HG02678 (cell line): Measurements from ENCODE around the gene FMO4.
"Not testable (repeated sequence)": the region's sequence is repeated elsewhere in the genome, so short reads cannot be mapped to it uniquely, and the experiment has no call there.

ENCODE experiments used
- ATAC-seq: cut with Tn5 transposase; IDR thresholded peaks from one replicate; pipeline ENCODE4 v1.9.1; 2021; ENCODE audit warnings: mild to moderate bottlenecking, moderate library complexity; ENCODE audit not compliant: unreplicated experiment

FMO4 gene

GRCh38 chr1:171313835-171314320, at the start of gene FMO4:
TSS of gene FMO4 (plus strand) at chr1:171314183. CDS start at chr1:171319826, 5,643 bp downstream.
- ATAC-seq, result peak; percentile 100

- ATAC-seq, result no peak
Measured at GRCh38 chr1:171265686-171266085, 48.3 kb upstream of the FMO4 start.

- no peak for ATAC-seq
Measured at GRCh38 chr1:171266930-171267329, 47.1 kb upstream of the FMO4 start.

DNA sequence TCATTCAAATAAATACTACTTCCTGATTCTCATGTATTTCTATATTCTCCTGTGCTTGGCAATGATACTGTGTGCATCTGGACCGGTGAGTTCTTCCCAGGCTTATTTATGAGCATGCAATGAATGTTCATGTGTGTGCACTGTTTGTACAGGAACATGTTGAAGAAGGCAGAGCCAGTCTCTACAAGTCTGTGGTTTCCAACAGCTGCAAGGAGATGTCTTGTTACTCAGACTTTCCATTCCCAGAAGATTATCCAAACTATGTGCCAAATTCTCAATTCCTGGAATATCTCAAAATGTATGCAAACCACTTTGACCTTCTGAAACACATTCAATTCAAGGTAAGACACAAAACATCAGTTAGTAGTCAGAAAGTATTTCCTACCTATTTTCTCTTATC, 46.6 kb upstream of the FMO4 start:
- no peak for ATAC-seq

GRCh38 chr1:171270806-171271205, 43.2 kb upstream of the FMO4 start:
- ATAC-seq, result no peak

DNA sequence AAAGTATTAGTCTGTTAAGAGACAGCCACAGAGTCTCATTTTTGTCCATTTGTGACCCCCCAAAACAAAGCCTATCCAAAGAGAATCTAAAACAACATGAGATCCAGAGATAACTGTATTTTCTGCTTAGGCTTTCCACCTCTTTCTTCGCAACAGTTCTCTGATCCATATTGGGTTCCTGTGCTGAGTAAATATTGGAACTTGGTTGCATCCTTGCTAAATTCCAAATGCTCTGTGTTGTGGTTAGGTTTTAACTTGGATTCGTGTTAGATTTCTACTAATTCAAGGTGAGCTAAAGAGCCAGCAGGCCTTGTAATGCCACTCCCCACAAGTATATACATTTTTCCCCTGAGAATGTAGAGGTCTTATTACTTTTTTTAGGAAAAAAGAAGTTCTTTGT, 36.4 kb upstream of the FMO4 start:
- no peak for ATAC-seq

GRCh38 chr1:171279234-171279633, 34.7 kb upstream of the FMO4 start:
- no peak for ATAC-seq

DNA sequence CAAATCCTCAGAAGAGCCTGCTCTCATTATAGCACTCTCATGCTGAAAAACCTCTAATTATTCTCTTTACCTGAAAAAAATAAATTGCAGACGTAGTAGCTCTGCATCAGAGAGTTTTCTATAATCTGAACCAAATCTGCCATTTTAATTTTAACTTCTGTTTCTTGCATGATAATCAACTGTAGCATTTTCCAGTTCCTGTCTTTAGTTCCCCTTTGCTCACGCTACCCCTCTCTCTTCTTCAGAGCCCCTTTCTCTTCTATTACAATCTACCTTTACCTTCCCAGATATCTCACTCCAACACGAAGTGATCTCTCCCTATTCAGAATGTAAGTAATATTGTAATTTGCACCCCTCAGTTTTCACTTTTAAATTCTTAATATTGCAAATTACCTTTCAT, 34.3 kb upstream of the FMO4 start:
- no peak for ATAC-seq

- no peak for ATAC-seq
Measured at GRCh38 chr1:171280599-171280998, 33.4 kb upstream of the FMO4 start.

DNA sequence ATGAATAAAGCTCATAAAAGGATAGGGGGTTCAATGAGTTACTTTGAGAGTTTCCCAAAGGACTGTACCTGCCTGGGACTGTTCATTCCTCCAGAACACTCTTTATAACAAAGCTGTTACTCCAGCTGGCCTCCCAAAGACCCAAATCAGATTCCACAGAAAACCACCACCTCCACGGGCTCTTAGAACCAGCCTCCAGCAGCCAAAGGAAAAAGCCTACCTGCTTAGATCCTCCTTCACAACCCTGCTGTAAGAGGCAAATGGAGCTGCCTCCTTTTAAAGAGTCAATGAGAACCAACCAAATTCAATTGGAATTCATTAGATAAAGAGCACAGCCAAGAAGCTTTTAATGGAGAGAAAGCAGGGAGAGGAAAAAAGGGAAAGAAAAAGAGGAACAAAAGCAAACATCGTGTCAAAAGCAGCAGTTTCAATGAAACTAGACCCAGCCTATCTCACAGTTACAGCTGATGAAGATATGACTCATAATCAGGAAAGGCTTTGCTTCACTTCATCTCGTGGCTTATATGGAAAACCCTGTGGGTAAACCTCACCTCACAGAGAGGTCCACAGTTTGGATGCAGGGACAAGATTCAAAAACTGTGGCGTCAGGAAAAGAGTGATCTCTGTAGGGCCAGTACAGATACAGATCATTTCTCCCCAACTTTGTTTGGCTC, 27.8 kb upstream of the FMO4 start:
- peak; percentile 76 for ATAC-seq

DNA sequence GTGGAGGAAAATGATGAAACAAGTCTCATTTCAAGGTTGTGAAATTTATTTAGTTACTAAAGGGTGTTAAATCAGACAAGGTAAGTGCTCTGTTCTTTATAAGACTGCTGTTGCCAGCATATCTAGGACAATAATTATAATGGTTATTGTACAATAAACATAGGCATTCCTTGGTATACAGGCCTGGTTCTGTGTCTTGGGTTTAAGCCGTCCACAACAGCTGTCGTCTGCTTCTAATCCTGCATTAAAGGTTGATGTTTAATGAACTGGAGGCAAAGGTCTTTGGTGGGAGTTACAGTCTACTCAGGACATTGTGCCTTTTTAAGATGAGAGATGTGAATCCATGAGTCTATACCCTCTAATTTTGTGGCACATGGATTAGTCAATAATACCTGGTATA, 23.4 kb upstream of the FMO4 start:
- ATAC-seq, result no peak

GRCh38 chr1:171292799-171293198, 21.2 kb upstream of the FMO4 start:
- no peak for ATAC-seq

DNA sequence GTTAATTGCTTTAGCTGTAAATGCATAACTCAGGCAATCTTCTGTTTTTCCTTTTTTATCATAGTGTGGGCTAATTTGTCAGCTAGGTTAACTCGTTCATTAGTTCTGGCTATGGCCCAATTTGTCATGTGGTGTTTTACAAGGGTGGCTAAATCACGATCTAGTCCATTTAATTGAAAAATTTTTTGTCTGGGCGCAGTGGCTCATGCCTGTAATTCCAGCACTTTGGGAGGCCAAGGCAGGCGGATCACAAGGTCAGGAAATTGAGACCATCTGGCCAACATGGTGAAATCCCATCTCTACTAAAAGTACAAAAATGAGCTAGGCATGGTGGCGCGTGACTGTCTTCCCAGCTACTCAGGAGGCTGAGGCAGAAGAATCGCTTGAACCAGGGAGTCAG, 18.6 kb upstream of the FMO4 start:
- ATAC-seq, result not testable (repeated sequence)

- ATAC-seq, result no peak
Measured at GRCh38 chr1:171295821-171296220, 18.2 kb upstream of the FMO4 start.

DNA sequence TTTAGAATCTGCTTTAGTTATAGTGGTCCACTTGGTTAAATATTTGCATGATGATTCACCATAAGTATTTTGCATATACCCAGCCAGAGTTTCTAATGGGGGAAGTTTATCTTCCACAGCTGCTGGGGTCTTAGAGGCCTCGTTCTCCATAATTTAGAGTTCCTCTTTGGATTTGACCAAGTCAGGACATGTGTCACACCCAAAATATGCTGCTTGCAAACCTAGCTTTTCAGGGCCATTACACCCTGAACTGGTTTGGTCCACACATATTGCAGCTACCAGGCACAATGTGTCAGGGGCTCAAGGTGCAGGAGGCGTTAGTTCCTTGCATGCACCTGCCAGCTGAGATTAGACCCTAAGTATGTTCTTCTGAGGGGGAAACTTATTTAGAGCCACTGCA, 17.1 kb upstream of the FMO4 start:
- no peak for ATAC-seq

GRCh38 chr1:171298696-171299095, 15.3 kb upstream of the FMO4 start:
- ATAC-seq, result no peak

- ATAC-seq, result no peak
Measured at GRCh38 chr1:171299342-171299741, 14.6 kb upstream of the FMO4 start.

GRCh38 chr1:171300401-171300800, 13.6 kb upstream of the FMO4 start:
- no peak for ATAC-seq

DNA sequence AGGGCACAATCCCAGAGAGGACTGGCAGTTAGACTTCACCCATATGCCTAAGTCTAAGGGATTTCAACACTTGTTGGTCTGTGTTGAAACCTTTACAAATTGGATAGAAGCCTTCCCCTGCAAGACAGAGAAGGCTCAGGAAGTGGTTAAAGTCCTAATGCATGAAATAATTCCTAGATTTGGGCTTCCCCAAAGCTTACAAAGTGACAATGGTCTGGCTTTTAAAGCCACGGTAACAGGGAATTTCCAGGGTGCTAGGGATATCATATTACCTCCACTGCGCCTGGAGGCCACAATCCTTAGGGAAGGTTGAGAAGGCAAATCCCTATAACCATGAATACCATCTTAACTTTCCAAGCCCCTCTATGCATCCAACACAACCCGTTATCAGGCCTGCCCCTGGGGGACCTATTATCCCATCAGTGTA, 3.3 kb upstream of the FMO4 start:
- no peak for ATAC-seq

DNA sequence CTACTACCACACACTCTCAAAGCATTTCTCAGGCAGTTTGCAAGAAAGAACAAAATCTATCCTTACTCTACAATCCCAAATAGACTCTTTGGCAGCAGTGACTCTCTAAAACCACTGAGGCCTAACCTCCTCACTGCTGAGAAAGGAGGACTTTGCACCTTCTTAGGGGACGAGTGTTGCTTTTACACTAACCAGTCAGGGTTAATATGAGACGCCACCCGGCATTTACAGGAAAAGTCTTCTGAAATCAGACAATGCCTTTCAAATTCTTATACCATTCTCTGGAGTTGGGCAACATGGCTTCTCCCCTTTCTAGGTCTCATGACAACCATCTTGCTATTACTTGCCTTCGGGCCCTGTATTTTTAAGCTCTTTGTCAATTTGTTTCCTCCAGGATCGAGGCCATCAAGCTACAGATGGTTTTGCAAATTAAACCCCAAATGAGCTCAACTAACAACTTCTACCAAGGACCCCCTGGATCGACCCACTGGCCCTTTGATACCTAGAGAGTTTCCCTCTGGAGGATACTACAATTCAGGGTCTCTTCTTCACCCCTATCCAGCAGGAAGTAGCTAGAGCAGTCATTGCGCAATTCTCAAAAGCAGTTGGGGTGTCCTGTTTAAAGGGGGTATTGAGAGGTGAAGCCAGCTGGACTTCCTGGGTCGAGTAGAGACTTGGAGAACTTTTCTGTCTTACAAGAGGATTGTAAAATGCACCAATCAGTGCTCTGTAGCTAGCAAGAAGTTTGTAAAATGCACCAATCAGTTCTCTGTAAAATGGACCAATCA, 2.0 kb upstream of the FMO4 start:
- ATAC-seq, result no peak

DNA sequence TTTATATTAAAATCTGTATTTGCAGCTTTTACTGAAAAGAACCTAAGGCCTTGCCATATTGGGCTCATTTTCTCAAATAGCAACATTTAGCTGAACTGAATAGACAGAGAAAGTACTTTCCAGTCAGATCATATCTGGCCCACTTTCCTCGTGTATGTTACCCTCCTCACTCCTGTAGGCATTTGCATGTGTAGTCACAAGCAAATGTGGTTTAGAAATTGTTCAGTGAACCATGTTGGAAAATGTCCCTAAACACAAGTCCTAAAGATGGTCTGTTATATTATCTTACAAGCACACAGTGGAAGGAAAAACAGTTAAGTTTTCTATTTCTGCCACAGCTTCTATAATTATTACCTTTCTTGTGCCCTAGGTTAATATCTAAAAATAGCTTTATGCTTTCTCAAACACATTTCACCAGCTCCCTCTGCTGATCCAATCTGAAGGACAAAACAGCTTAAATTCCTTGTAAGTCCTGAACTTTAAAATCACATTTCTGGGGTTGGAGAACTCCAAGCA, 606 bp upstream of the FMO4 start:
- ATAC-seq, result peak; percentile 55

DNA sequence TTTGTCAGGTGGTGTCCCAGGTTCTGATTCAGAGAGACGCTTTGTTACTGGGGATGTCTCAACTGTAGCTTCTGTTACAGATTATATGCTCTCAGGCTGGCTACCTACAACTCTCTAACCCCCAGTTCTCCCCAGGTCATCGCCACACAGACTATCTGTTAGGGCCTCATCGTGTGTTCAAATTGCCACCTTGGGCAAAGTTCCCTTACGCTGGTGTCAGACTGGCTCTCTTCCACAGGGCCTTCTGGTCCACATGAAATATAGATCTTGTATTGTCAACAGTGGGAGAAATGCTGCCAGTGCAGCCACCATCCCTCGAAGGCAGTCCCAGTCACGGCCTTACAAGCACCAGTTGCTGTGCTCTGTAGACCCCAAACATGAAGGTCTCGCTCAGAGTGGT, 15.3 kb downstream of the FMO4 start:
- ATAC-seq, result no peak
